GM12878 (cell line): ENCODE measurements around the gene FARSB. TPM values are rescaled to one million over a fixed set of nuclear protein-coding genes. Genes with fewer than 3 reads are reported as not detected.

Source experiments
- ATAC-seq: fragments of 200-7000 bp; cut with Tn5 transposase; 3 replicates; pipeline ENCODE4 v1.9.1; 2020; ENCODE audit warnings: mild to moderate bottlenecking, moderate library complexity
- BruUV-seq: library from RNA; stranded (reverse); fragments of 400-500 nt; replicated peaks from 2 replicates; lab custom pipeline; 2021; lab: Mats Ljungman, UMichigan
- CTCF ChIA-PET: fragments of 300-600 bp; sonication (Branson Sonifier 250); formaldehyde crosslinking; extraction: SDS; loops from one replicate; lab custom pipeline; 2021; ENCODE audit warnings: inconsistent platforms; lab: Yijun Ruan, JAX
- POLR2A ChIA-PET: fragments of 350-600 bp; formaldehyde crosslinking; extraction: SDS; loops from one replicate; lab custom pipeline; 2021; ENCODE audit warnings: inconsistent platforms; lab: Charles Lee
- RAD21 ChIA-PET: fragments of 300-600 bp; sonication (Branson Sonifier 250); formaldehyde crosslinking; loops from one replicate; lab custom pipeline; 2023; ENCODE audit warnings: antibody characterized with exemption; ENCODE audit not compliant: unreplicated experiment; lab: Charles Lee
- SMC1A ChIA-PET: fragments of 300-600 bp; sonication (Branson Sonifier 250); formaldehyde crosslinking; loops from one replicate; lab custom pipeline; 2023; ENCODE audit not compliant: unreplicated experiment, uncharacterized antibody; lab: Charles Lee
- DNase-seq: peaks from one replicate; pipeline ENCODE4 v3.0.0-alpha.2; 2011; ENCODE audit warnings: low read depth, low spot score
- FAIRE-seq: peaks from 3 replicates; lab custom pipeline; 2011; peaks lifted over from hg19 to GRCh38; lab: Jason Lieb, UNC
- H2AFZ ChIP-seq: 2 replicates; pipeline ENCODE4 v1.6.0; 2011; ENCODE audit warnings: low read depth, low read length, control low read depth; ENCODE audit not compliant: control insufficient read depth
- H3K27ac ChIP-seq: 2 replicates; pipeline ENCODE4 v1.5.1; 2011; ENCODE audit warnings: control low read depth; ENCODE audit not compliant: control insufficient read depth, insufficient read depth
- H3K27me3 ChIP-seq, 2 experiments: replicated peaks in 1 of 2; 2 replicates each; pipeline versions ENCODE4 v1.6.0 to v1.6.1; 2011; ENCODE audit warnings: low read length in 1 of 2; ENCODE audit not compliant: control insufficient read depth in 2 of 2, insufficient read depth in 2 of 2
- H3K36me3 ChIP-seq, 2 experiments: 2 replicates each; pipeline ENCODE4 v1.5.1; 2011; ENCODE audit warnings: low read length in 1 of 2; ENCODE audit not compliant: control insufficient read depth in 2 of 2, insufficient read depth in 2 of 2
- H3K4me1 ChIP-seq: 2 replicates; pipeline ENCODE4 v1.6.1; 2011; ENCODE audit warnings: mild to moderate bottlenecking, low read length, moderate library complexity, mixed read lengths; ENCODE audit not compliant: control insufficient read depth, insufficient read depth
- H3K4me2 ChIP-seq: 2 replicates; pipeline ENCODE4 v1.6.0; 2011; ENCODE audit warnings: control low read depth; ENCODE audit not compliant: control insufficient read depth, insufficient read depth
- H3K4me3 ChIP-seq: fragments of 200-600 bp; sonication (generic); 2 replicates; pipeline ENCODE4 v1.5.1; 2016
- H3K79me2 ChIP-seq: 2 replicates; pipeline ENCODE4 v1.6.0; 2011; ENCODE audit warnings: low read length; ENCODE audit not compliant: control insufficient read depth, insufficient read depth
- H3K9ac ChIP-seq: 2 replicates; pipeline ENCODE4 v1.8.0; 2011; ENCODE audit warnings: low read length, control low read depth, mixed read lengths; ENCODE audit not compliant: control insufficient read depth, insufficient read depth
- H3K9me3 ChIP-seq: replicated peaks from 3 replicates; pipeline ENCODE4 v1.5.1; 2011; ENCODE audit warnings: mild to moderate bottlenecking, low read length; ENCODE audit not compliant: control insufficient read depth, insufficient read depth
- H4K20me1 ChIP-seq: 2 replicates; pipeline ENCODE4 v1.6.0; 2011; ENCODE audit not compliant: control insufficient read depth, insufficient read depth
- EGR1 ChIP-seq, 2 experiments: IDR thresholded peaks; 1 replicate in 1 of 2; 2 replicates in 1 of 2; pipeline ENCODE4 v1.6.1; 2011 to 2012; ENCODE audit warnings: low read depth in 2 of 2, low read length in 2 of 2, borderline replicate concordance in 1 of 2, mild to moderate bottlenecking in 1 of 2, moderate library complexity in 1 of 2
- EP300 ChIP-seq, 2 experiments: fragments of 150-350 bp in 1 of 2; IDR thresholded peaks; 2 replicates each; pipeline ENCODE4 v1.6.1; 2011 to 2012; ENCODE audit warnings: low read depth in 2 of 2, low read length in 2 of 2, borderline replicate concordance in 1 of 2, improper control_type of control experiment in 1 of 2, inconsistent platforms in 1 of 2; ENCODE audit not compliant: control insufficient read depth in 1 of 2
- FOXM1 ChIP-seq: IDR thresholded peaks from 2 replicates; pipeline ENCODE4 v1.6.1; 2012; ENCODE audit warnings: low read depth, mild to moderate bottlenecking, inconsistent platforms, low read length, moderate library complexity
- GATAD2B ChIP-seq: fragments of 450-650 bp; conservative IDR thresholded peaks from 2 replicates; pipeline ENCODE4 v1.6.1; 2017; ENCODE audit warnings: low read depth, mild to moderate bottlenecking, moderate library complexity
- NFYB ChIP-seq: IDR thresholded peaks from 2 replicates; pipeline ENCODE4 v1.6.1; 2011; ENCODE audit warnings: low read depth, mild to moderate bottlenecking, low read length, improper control_type of control experiment, moderate library complexity; ENCODE audit not compliant: insufficient read depth
- PML ChIP-seq: IDR thresholded peaks from 2 replicates; pipeline ENCODE4 v1.6.1; 2012; ENCODE audit warnings: low read length, inconsistent platforms
- POU2F2 ChIP-seq: IDR thresholded peaks from 3 replicates; pipeline ENCODE4 v1.6.1; 2011; ENCODE audit warnings: low read depth, mild to moderate bottlenecking, low read length, borderline replicate concordance
- RCOR1 ChIP-seq: conservative IDR thresholded peaks from 2 replicates; pipeline ENCODE4 v1.6.1; 2012; ENCODE audit warnings: low read depth, low read length, improper control_type of control experiment
- RUNX3 ChIP-seq: IDR thresholded peaks from 2 replicates; pipeline ENCODE4 v1.6.1; 2012; ENCODE audit warnings: low read length, inconsistent platforms
- SIX5 ChIP-seq: IDR thresholded peaks from 2 replicates; pipeline ENCODE4 v1.6.1; 2011; ENCODE audit warnings: mild to moderate bottlenecking, low read depth, low read length, moderate library complexity; ENCODE audit not compliant: severe bottlenecking
- ZNF274 ChIP-seq: IDR thresholded peaks from one replicate; pipeline ENCODE4 v1.8.0; 2011; ENCODE audit not compliant: insufficient read length, insufficient read depth
- ZZZ3 ChIP-seq: IDR thresholded peaks from 2 replicates; pipeline ENCODE4 v1.6.1; 2011; ENCODE audit warnings: low read depth; ENCODE audit not compliant: control insufficient read depth, insufficient read length
- WGBS: methylation state at CpG from one replicate; pipeline ENCODE4 v1.1.6; 2016; ENCODE audit warnings: low lambda C conversion rate; ENCODE audit not compliant: insufficient replicate concordance, insufficient coverage; ENCODE audit errors: missing lambda C conversion rate; 5-methylcytosine and 5-hydroxymethylcytosine counted together
- in situ Hi-C: fragments of 300-500 bp; cut with MboI; formaldehyde crosslinking; loops from 9 replicates; pipeline ENCODE4 v1.14.3; 2018; ENCODE audit warnings: mixed read lengths
- intact Hi-C: fragments of 100-400 bp; cut with micrococcal nuclease; formaldehyde crosslinking; loops from one replicate; pipeline ENCODE4 v1.14.2; 2022; ENCODE audit not compliant: unreplicated experiment
- polyA plus RNA-seq, 11 experiments: library from polyadenylated mRNA; depleted of rRNA in 4 of 11; unstranded in 6 of 11; stranded (reverse) in 5 of 11; fragments of >200 nt; fragmentation: Nextera tagmentation in 4 of 11; fragmentation: Illumina TruSeq in 1 of 11; extraction: Ambion mirVana in 4 of 11; extraction: Trizol in 1 of 11; gene quantifications; 1 replicate in 1 of 11; 2 replicates in 10 of 11; pipeline versions ENCODE4 v1.2.1 to v1.2.3, GENCODE V29; 2011 to 2016; ENCODE audit warnings: inconsistent platforms in 2 of 11, missing spikeins in 2 of 11, low read depth in 1 of 11
- total RNA-seq, 4 experiments: library from RNA; depleted of rRNA in 3 of 4; stranded (reverse); fragments of >200 nt in 3 of 4; fragmentation: Illumina TruSeq in 1 of 4; extraction: Trizol in 1 of 4; gene quantifications; 2 replicates each; pipeline versions ENCODE4 v1.2.1 to v1.2.3, GENCODE V29; 2013 to 2021
- TF ChIP-seq, protein P1 (sequence below): IDR thresholded peaks from 2 replicates; pipeline ENCODE4 v1.6.1; 2012; ENCODE audit warnings: improper control_type of control experiment, low read depth, low read length; ENCODE audit not compliant: insufficient replicate concordance
- TF ChIP-seq, protein P2 (sequence below): fragments of 450-650 bp; IDR thresholded peaks from 2 replicates; pipeline ENCODE4 v1.6.1; 2017; ENCODE audit warnings: mild to moderate bottlenecking, moderate library complexity

The FARSB gene
- total and polyA plus RNA-seq, 10 of the 15 experiments (the other 5 are each of a cell fraction or from before 2014, with no cell fraction given): 32.4 to 127 (median 73.8) TPM

DNA sequence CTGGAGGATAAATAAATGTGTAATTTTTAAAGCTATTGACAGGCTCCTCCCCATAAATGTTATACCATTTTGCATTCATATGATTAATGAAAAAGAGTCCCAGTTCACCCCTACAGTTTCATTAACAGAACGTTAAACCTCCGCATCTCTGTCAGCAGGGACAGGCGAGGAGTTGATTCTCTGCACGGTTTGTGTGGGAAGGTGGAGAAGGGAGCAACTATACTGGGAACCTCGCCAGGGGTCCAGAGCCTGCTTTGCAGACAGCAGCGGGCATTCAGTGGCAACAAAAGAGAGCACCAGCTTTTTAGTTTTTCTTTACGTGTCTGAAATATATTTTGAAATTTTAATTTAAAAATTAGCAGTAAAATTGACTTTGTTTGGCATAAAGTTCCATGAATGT lies 101.4 kb downstream of the FARSB start:
- in situ Hi-C loops: no loop called here
- SMC1A ChIA-PET: interaction anchor here (0.7 to 2.7 kb wide), 7 partner anchors 10 to 237 kb away, joined by 3 to 12 read pairs (median 5); no protein-coding TSS in a partner anchor
- TF ChIP-seq RCOR1 (no peak), ZNF274 (no peak), EGR1 (IDR thresholded peaks at IDR 0.05; ENCODE audit: borderline replicate concordance in 1 of 2, low read depth in 2 of 2, low read length in 2 of 2) (no peak), PML (no peak), EP300 (IDR thresholded peaks at IDR 0.05; ENCODE audit: borderline replicate concordance in 1 of 2, control insufficient read depth in 1 of 2, low read depth in 2 of 2, low read length in 2 of 2) (no peak), SIX5 (no peak), POU2F2 (no peak), ZZZ3 (no peak), RUNX3 (no peak), NFYB (no peak), FOXM1 (no peak), GATAD2B (no peak)
- TF ChIP-seq, protein P1, sequence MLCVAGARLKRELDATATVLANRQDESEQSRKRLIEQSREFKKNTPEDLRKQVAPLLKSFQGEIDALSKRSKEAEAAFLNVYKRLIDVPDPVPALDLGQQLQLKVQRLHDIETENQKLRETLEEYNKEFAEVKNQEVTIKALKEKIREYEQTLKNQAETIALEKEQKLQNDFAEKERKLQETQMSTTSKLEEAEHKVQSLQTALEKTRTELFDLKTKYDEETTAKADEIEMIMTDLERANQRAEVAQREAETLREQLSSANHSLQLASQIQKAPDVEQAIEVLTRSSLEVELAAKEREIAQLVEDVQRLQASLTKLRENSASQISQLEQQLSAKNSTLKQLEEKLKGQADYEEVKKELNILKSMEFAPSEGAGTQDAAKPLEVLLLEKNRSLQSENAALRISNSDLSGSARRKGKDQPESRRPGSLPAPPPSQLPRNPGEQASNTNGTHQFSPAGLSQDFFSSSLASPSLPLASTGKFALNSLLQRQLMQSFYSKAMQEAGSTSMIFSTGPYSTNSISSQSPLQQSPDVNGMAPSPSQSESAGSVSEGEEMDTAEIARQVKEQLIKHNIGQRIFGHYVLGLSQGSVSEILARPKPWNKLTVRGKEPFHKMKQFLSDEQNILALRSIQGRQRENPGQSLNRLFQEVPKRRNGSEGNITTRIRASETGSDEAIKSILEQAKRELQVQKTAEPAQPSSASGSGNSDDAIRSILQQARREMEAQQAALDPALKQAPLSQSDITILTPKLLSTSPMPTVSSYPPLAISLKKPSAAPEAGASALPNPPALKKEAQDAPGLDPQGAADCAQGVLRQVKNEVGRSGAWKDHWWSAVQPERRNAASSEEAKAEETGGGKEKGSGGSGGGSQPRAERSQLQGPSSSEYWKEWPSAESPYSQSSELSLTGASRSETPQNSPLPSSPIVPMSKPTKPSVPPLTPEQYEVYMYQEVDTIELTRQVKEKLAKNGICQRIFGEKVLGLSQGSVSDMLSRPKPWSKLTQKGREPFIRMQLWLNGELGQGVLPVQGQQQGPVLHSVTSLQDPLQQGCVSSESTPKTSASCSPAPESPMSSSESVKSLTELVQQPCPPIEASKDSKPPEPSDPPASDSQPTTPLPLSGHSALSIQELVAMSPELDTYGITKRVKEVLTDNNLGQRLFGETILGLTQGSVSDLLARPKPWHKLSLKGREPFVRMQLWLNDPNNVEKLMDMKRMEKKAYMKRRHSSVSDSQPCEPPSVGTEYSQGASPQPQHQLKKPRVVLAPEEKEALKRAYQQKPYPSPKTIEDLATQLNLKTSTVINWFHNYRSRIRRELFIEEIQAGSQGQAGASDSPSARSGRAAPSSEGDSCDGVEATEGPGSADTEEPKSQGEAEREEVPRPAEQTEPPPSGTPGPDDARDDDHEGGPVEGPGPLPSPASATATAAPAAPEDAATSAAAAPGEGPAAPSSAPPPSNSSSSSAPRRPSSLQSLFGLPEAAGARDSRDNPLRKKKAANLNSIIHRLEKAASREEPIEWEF: no peak
- TF ChIP-seq, protein P2, sequence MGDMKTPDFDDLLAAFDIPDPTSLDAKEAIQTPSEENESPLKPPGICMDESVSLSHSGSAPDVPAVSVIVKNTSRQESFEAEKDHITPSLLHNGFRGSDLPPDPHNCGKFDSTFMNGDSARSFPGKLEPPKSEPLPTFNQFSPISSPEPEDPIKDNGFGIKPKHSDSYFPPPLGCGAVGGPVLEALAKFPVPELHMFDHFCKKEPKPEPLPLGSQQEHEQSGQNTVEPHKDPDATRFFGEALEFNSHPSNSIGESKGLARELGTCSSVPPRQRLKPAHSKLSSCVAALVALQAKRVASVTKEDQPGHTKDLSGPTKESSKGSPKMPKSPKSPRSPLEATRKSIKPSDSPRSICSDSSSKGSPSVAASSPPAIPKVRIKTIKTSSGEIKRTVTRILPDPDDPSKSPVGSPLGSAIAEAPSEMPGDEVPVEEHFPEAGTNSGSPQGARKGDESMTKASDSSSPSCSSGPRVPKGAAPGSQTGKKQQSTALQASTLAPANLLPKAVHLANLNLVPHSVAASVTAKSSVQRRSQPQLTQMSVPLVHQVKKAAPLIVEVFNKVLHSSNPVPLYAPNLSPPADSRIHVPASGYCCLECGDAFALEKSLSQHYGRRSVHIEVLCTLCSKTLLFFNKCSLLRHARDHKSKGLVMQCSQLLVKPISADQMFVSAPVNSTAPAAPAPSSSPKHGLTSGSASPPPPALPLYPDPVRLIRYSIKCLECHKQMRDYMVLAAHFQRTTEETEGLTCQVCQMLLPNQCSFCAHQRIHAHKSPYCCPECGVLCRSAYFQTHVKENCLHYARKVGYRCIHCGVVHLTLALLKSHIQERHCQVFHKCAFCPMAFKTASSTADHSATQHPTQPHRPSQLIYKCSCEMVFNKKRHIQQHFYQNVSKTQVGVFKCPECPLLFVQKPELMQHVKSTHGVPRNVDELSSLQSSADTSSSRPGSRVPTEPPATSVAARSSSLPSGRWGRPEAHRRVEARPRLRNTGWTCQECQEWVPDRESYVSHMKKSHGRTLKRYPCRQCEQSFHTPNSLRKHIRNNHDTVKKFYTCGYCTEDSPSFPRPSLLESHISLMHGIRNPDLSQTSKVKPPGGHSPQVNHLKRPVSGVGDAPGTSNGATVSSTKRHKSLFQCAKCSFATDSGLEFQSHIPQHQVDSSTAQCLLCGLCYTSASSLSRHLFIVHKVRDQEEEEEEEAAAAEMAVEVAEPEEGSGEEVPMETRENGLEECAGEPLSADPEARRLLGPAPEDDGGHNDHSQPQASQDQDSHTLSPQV: no peak

More for the DNA sequence above, 101.4 kb downstream of the FARSB start:
- peaks cover 3 to 6% of the 10 kb centered on the region in 2 experiments; a peak in 3 of 4 replicates for H3K36me3 ChIP-seq
- no peak for ATAC-seq
- no peak overlapping the region for H2AFZ ChIP-seq
- no peak overlapping the region for H3K4me2 ChIP-seq
- H3K4me3 ChIP-seq: no peak overlapping the region
- POLR2A ChIA-PET: interaction anchor here (0.6 kb wide), 1 partner anchor 356 kb away, joined by 4 read pairs; no protein-coding TSS in a partner anchor
- RAD21 ChIA-PET: interaction anchor here (0.9 to 2.5 kb wide), 2 partner anchors 235 to 236 kb away, joined by 4 to 12 read pairs; a partner anchor contains a TSS
- no peaks in the 10 kb centered on the region for H3K27me3 ChIP-seq
- CTCF ChIA-PET: interaction anchor here (1.6 to 2.1 kb wide), 2 partner anchors 10 to 237 kb away, joined by 4 to 12 read pairs; no protein-coding TSS in a partner anchor
- H3K4me1 ChIP-seq: no peaks in the 10 kb centered on the region
- H3K9ac ChIP-seq: no peak overlapping the region
- no peaks in the 10 kb centered on the region for H4K20me1 ChIP-seq
- no peak for DNase-seq
- no peak for FAIRE-seq
- no TSS peak for BruUV-seq
- intact Hi-C loops: no loop called here
- no peaks in the 10 kb centered on the region for H3K79me2 ChIP-seq
- no peak overlapping the region for H3K27ac ChIP-seq
- H3K9me3 ChIP-seq: no peaks in the 10 kb centered on the region
- WGBS: 98% methylated on average over 7 of the region's 7 CpGs
